Measurements from ENCODE around the gene ZNF580. TPM values are rescaled to one million over a fixed set of nuclear protein-coding genes. Genes with fewer than 3 reads are reported as not detected.

Gene ZNF580
- total and polyA plus RNA-seq, 2 of the 8 experiments (the other 6 are each of a cell fraction or from before 2014, with no cell fraction given) = 12.0 to 24.6 TPM

GRCh38 chr19:55613396-55613795, 27.4 kb upstream of the ZNF580 start:
- Histone ChIP-seq H3K4ac (replicated peaks; ENCODE audit: insufficient read length, low read depth, low read length) (no peak overlapping the region), H4K5ac (ENCODE audit: insufficient read length, low read depth, low read length) (no peak overlapping the region), H2BK20ac (ENCODE audit: low read length) (no peak overlapping the region), H3K56ac (replicated peaks; ENCODE audit: insufficient read length, low read depth, low read length) (no peak overlapping the region), H3K79me2 (ENCODE audit: control insufficient read depth in 1 of 2, insufficient read depth in 2 of 2, low read length in 2 of 2) (no peaks in the 10 kb centered on the region), H3K9ac (replicated peaks in 1 of 4; ENCODE audit: extremely low read depth in 1 of 4, low read depth in 3 of 4, low read length in 3 of 4) (no peak overlapping the region), H3K23me2 (ENCODE audit: low read depth, low read length) (no peaks in the 10 kb centered on the region), H3K4me2 (ENCODE audit: insufficient read depth in 1 of 2, low read depth in 2 of 2, low read length in 2 of 2) (no peak overlapping the region), H2BK15ac (ENCODE audit: low read length) (no peak overlapping the region), H4K91ac (replicated peaks; ENCODE audit: insufficient read length, low read length) (no peak overlapping the region), H2BK12ac (ENCODE audit: low read depth, low read length) (no peak overlapping the region), H2BK5ac (ENCODE audit: low read depth, low read length) (no peak overlapping the region), H3K27ac (ENCODE audit: low read depth, low read length) (no peak overlapping the region), H3K18ac (ENCODE audit: extremely low read depth, low read length) (no peak overlapping the region), H3K79me1 (ENCODE audit: low read depth, low read length) (peaks cover 4% of the 10 kb centered on the region; the same call in 1 of the 2 replicates), H2AFZ (ENCODE audit: low read length) (no peak overlapping the region), H2BK120ac (replicated peaks; ENCODE audit: low read depth, low read length) (no peak overlapping the region), H3K4me1 (replicated peaks in 1 of 4; ENCODE audit: control insufficient read depth in 3 of 4, insufficient read depth in 4 of 4, low read length in 3 of 4) (no peaks in the 10 kb centered on the region), H3K4me3 (ENCODE audit: extremely low read depth in 1 of 4, insufficient read depth in 2 of 4, low read depth in 3 of 4, low read length in 4 of 4) (no peak overlapping the region), H3K9me3 (ENCODE audit: insufficient read depth in 2 of 2, low read depth in 1 of 2, low read length in 1 of 2) (no peaks in the 10 kb centered on the region; a peak in 1 of 4 replicates), H3K23ac (ENCODE audit: insufficient read length) (no peak overlapping the region), H3K27me3 (replicated peaks in 1 of 4; ENCODE audit: control insufficient read depth in 3 of 4, extremely low read depth in 1 of 4, insufficient read depth in 3 of 4, low read length in 3 of 4) (peaks cover 0 to 2% (median 0%) of the 10 kb centered on the region in 4 experiments; a peak in 1 of 7 replicates), H4K20me1 (replicated peaks in 1 of 2; ENCODE audit: control insufficient read depth in 1 of 2, insufficient read depth in 2 of 2, low read length in 2 of 2) (peaks cover 4 to 23% of the 10 kb centered on the region in 2 experiments), H3K36me3 (ENCODE audit: control insufficient read depth in 2 of 4, insufficient read depth in 4 of 4, low read length in 3 of 4) (peaks cover 0 to 30% (median 4%) of the 10 kb centered on the region in 4 experiments; a peak in 5 of 8 replicates), H3K14ac (ENCODE audit: insufficient read length) (no peak overlapping the region), H4K8ac (ENCODE audit: extremely low read depth, insufficient read depth, low read length) (no peak overlapping the region), H2AK5ac (ENCODE audit: low read depth, low read length) (no peak overlapping the region)
- TF ChIP-seq POLR2AphosphoS5 (IDR thresholded peaks at IDR 0.05; ENCODE audit: low read depth, low read length) (no peak), SRF (IDR thresholded peaks at IDR 0.05; ENCODE audit: low read depth, low read length) (no peak), KDM1A (IDR thresholded peaks at IDR 0.05; ENCODE audit: borderline replicate concordance, low read length) (no peak), KDM5A (IDR thresholded peaks at IDR 0.05; ENCODE audit: low read length) (no peak), CBX5 (IDR thresholded peaks at IDR 0.05; ENCODE audit: low read depth, low read length) (no peak)
- ChIA-PET POLR2A (ENCODE audit: partially characterized antibody) (interaction anchor here (1.0 to 4.3 kb wide), 4 partner anchors 7 to 206 kb away, joined by 3 to 32 read pairs (median 4); partner anchors contain the start of genes UBE2S and ZNF524), CTCF (ENCODE audit: partially characterized antibody) (no interaction called here)
- WGBS, 2 experiments (ENCODE audit: extremely low coverage in 1 of 2, insufficient coverage in 1 of 2, insufficient read length in 1 of 2, insufficient replicate concordance in 2 of 2, low coverage in 1 of 2, low lambda C conversion rate in 2 of 2, missing lambda C conversion rate in 1 of 2) = 96% methylated on average over 22 of the region's 27 CpGs; no CpG with 5 or more reads in 1 of the 2 experiments
- no peak for FAIRE-seq
- no peak for DNase-seq (ENCODE audit: low read depth in 1 of 2, low spot score in 2 of 2)

All from H1 (cell line).